ENCODE measurements around the gene SLC4A3.

Gene SLC4A3

DNA sequence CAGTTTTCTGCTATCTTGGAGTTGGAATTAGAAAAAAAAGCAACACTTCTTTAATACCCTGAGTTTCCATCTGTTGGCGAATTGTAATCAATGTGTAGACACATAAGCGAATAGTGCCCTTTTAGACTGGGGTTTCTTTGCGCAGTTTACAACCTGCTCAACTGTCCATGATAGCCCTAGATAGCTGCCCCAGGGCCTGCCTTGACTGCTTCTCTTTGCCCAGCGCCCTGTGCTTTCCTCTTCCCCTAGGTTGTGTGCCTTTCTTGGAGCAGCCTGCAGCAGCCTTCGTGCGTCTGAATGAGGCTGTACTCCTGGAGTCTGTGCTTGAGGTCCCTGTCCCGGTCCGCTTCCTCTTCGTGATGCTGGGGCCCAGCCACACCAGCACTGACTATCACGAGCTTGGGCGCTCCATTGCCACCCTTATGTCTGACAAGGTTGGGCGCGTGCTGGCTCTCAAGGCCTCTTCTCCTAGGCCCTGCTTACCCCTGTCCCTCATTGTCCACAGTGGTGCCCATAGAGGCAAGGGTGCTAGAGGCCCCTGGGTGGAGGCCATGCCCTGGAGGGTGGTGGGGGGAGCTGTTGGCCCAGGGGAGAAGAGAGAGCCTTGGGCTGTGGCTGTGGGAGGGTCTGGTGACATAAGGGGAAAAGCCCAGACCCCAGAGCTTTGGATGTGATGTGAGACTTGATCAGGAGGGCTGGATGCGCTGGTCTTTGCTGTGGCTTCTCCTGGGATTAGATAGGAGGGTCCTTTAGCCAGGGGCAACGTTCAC lies 6.9 kb downstream of the SLC4A3 start:
- no peak for ATAC-seq

DNA sequence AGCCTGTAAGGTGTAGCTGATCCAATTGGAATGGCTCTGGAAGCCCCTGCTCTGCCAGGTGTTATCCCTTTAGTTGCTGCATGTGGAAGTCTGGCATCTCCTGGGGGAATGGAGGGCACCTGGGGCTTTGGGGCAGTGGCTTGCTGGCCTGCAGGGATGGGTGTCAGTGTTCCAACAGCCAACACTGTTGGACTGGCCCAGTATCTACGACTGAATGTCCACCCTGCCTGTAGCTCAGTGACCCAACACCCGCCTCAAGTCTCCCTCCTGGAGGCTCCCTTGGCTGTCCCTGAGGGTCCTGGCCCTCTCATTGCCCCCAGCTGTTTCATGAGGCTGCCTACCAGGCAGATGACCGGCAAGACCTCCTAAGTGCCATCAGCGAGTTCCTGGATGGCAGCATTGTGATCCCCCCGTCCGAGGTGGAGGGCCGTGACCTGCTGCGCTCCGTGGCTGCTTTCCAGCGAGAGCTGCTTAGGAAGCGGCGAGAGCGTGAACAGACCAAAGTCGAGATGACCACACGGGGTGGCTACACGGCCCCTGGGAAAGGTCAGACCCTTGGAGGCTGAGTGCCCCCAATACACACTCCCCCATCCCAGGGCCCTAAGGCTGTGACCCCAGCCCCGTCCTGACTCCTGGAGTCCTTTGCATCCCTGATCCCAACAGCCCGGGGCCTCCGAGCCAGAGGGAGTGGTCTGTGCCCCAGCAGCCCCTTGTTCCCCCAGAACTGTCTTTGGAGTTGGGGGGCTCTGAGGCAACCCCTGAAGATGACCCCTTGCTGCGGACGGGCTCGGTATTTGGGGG lies 7.7 kb downstream of the SLC4A3 start:
- no peak for ATAC-seq

- no peak for ATAC-seq
Observed at GRCh38 chr2:219636144-219636915, 8.9 kb downstream of the SLC4A3 start.

- no peak for ATAC-seq
Observed at GRCh38 chr2:219636941-219637841, 9.8 kb downstream of the SLC4A3 start.

GRCh38 chr2:219637842-219638185 lies 10.4 kb downstream of the SLC4A3 start:
- ATAC-seq = no peak

GRCh38 chr2:219638217-219638947 lies 11.0 kb downstream of the SLC4A3 start:
- ATAC-seq = no peak

- ATAC-seq = no peak
Observed at GRCh38 chr2:219638948-219639755, 11.7 kb downstream of the SLC4A3 start.

DNA sequence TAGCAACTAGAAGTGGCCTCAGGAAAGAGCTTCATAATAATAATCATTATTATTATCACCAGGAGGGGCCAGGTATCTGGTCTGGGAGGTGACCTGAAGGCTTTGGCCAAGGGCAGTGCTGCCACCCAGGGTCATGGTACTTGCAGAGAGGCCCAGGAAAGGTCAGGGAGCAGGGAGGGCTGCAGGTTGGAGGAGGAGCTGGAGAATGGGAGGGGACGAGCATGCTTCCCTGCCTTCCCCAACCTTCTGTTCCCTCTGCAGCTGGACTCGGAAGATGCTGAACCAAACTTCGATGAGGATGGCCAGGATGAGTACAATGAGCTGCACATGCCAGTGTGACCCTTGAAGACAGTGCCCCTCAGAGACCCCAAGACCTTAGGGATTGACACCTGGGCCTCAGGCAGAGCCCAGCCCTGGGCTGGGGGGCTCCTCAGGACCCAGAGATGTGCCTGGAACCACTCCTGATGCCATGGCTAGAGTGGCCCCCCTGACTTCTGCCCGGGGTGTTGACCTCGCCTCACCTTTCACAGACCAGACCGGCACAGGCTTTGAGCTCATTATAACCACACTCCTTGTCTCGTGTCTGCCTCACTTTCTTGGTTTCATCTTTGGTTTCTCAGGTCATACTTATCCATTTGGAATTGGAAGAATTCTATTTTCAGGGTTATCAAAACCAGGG lies 14.1 kb downstream of the SLC4A3 start:
- ATAC-seq = no peak

GRCh38 chr2:219642069-219642454 lies 14.6 kb downstream of the SLC4A3 start:
- ATAC-seq = no peak

DNA sequence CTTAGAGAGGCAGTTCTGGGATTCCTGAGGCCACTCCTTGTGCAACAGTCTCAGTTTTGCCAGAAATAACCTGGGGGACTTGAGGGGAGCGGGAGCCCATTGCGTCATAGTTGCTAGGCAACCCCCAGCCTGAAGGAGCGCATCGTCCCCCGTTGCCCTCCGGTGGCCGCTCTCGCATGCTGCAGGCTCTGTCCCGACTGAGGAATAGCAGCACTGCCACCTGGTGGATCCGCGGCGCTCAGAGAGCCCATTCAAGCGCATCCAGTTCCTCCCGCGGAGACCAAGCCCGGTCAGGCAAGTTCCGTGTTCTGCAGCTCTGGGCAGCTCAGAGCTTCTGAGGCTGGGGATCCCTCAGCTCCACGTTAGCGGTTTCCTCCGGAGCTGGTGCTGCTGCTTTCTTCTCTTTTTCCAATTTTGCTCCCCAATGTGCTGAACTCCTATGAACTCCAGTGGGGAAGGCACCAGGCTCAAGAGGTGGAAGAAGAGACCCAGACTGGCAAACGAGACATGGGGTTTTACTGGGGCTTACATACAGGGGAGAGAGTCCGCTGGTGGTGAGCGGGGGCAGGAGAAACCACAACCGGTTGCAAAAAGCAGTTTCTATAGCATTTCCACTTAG lies 15.1 kb downstream of the SLC4A3 start:
- ATAC-seq = peak; percentile 93 to 95

GRCh38 chr2:219643084-219643473 lies 15.6 kb downstream of the SLC4A3 start:
- ATAC-seq = no peak

- no peak for ATAC-seq
Observed at GRCh38 chr2:219643788-219644398, 16.5 kb downstream of the SLC4A3 start.

GRCh38 chr2:219644801-219645480 lies 17.5 kb downstream of the SLC4A3 start:
- no peak for ATAC-seq

GRCh38 chr2:219645631-219646527 lies 18.4 kb downstream of the SLC4A3 start:
- ATAC-seq = no peak

- no peak for ATAC-seq
Observed at GRCh38 chr2:219648176-219648575, 20.7 kb downstream of the SLC4A3 start.

- ATAC-seq = no peak
Observed at GRCh38 chr2:219648963-219649362, 21.5 kb downstream of the SLC4A3 start.

GRCh38 chr2:219650426-219651248 lies 23.2 kb downstream of the SLC4A3 start:
- no peak for ATAC-seq
